ENCODE results near the gene DLGAP3. TPM values are rescaled to one million over a fixed set of nuclear protein-coding genes. Genes with fewer than 3 reads are reported as not detected.

Gene DLGAP3
- total RNA-seq, 4 donors from 2014 or later = 0.25 to 0.84 (median 0.30) TPM

DNA sequence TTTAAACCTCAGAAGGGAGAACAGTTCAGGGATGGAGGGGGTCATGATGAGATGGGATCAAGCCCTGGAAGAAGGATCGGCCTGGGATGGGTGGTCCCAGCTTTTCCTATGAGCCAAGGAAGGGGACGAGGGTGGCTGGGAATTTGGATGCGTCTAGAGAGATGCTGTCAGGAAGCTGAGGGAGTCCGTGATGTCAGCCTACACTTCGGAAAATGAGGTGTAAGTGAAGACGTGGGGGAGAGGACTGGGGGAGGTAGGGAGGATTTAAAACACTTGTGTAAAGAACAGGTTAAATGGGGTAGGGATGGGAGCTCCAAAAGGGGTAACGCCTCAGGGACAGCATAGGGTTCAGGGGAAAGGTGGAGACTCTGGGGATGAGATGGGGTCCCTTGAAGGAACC lies 27.5 kb downstream of the DLGAP3 start:
- no peak for ATAC-seq (ENCODE audit: low FRiP score)

GRCh38 chr1:34900775-34901502 lies 28.5 kb downstream of the DLGAP3 start:
- ATAC-seq (ENCODE audit: low FRiP score) (no peak), DNase-seq (ENCODE audit: low spot score) (no peak)
- no peak for TF ChIP-seq CTCF (IDR thresholded peaks at IDR 0.05)

More for the DNA sequence above, 27.5 kb downstream of the DLGAP3 start:
- DNase-seq (ENCODE audit: low spot score) = no peak
- no peak for TF ChIP-seq CTCF (IDR thresholded peaks at IDR 0.05)

- ATAC-seq (ENCODE audit: low FRiP score) (no peak), DNase-seq (ENCODE audit: low spot score) (no peak)
- TF ChIP-seq CTCF (IDR thresholded peaks at IDR 0.05) = no peak
Measured at GRCh38 chr1:34899906-34900305, 29.5 kb downstream of the DLGAP3 start.

DNA sequence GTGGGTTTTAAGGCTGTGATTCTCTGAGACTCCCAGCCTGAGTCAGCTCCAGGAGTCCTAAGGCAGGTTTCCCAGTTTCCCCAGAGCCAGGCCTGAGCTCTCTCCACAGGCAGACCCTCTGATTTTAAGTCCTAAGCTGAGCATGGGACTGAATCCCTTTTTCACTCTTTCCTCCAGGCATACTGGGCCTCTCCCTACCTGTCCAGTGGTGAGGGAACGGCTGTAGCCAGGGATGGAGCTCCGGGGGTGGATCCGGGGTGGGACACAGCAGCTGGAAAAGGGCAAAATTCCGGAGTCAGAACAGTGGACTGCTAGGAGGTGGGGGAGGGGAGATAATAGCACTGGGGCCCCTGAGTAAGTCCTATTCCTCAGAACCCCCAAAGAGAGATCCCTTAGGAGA lies 30.0 kb downstream of the DLGAP3 start:
- no peak for TF ChIP-seq CTCF (IDR thresholded peaks at IDR 0.05)
- ATAC-seq (ENCODE audit: low FRiP score) (no peak), DNase-seq (ENCODE audit: low spot score) (no peak)

DNA sequence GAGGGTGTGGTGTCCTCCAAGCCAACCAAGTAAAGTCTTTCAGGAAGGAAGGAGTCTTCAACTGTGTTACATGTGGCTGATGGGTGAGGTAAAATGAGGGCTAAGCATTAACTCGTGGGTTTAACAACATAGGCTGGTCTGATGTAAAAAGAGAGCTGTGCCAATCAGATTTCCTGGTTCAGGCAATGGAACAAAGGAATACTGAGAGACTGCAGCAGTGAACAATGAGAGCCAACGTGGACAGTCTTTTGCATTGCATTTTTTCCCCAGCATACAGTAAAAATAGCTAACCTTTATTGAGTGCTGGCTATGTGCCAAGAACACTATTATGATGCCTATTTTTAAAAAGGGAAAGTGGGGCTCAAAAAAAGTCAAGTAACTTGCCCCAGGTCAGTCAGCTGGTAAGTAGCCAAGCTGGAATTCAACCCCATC lies 31.1 kb downstream of the DLGAP3 start:
- DNase-seq (ENCODE audit: low spot score) (no peak), ATAC-seq (ENCODE audit: low FRiP score) (no peak)
- no peak for TF ChIP-seq CTCF (IDR thresholded peaks at IDR 0.05)

DNA sequence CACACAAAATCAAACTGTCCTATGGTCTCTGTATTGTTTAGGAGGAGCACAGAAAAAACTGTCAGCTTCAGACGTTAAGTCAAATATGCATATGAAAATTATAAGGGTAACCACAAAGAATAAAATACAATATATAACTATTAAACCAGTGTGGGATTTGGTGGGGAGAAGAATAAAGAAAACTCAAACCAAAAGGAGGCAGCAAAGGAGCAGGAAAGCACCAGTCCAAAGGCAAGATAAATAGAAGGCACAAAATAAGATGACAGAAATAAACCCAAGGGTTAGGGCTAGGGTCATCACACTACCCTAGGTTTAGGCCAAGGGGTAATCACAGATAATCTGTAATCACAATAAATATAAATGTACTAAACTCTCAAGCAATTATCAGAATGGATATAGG lies 32.8 kb downstream of the DLGAP3 start:
- TF ChIP-seq CTCF (IDR thresholded peaks at IDR 0.05) = no peak
- no peak for DNase-seq (ENCODE audit: low spot score)
- no peak for ATAC-seq (ENCODE audit: low FRiP score)

DNA sequence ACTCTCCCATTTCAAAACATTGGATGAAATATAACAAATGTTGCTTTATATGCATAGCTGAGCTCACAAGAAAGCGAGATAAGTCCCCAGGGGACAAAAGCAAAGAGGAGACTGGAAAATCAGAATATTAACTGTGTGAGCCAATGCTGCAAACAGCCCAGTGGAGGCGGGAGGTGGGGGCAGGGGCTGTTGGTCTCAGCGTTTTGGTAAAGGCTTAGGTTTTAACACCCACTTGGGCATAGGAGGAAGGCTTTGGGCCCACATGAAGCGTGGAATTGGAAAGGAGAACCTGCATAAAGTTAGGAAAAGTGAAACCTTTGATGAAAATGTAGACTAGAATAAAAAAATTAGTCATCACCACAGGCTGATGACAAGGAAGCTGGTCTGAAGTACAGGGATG lies 39.7 kb downstream of the DLGAP3 start:
- DNase-seq (ENCODE audit: low spot score) (no peak), ATAC-seq (ENCODE audit: low FRiP score) (no peak)
- no peak for TF ChIP-seq CTCF (IDR thresholded peaks at IDR 0.05)

All from omental fat pad (tissue), 4 donors.